Fibroblast of lung (primary cell): Measurements from ENCODE around the gene NOPCHAP1.

Experiments
- CTCF ChIP-seq, 2 donors: IDR thresholded peaks in 1 of 2; conservative IDR thresholded peaks in 1 of 2; 1 replicate in 1 of 2; 2 replicates in 1 of 2; pipeline ENCODE4 v1.5.1; 2011 to 2012; ENCODE audit warnings: low read length in 2 of 2, control low read depth in 1 of 2, inconsistent platforms in 1 of 2, low read depth in 1 of 2, mild to moderate bottlenecking in 1 of 2
- EZH2 ChIP-seq: IDR thresholded peaks from 2 replicates; pipeline ENCODE4 v1.5.1; 2012; ENCODE audit warnings: low read length, control low read depth, mild to moderate bottlenecking; ENCODE audit errors: missing control alignments

GRCh38 chr12:104966677-104967076 lies 19.4 kb upstream of the NOPCHAP1 start:
- TF ChIP-seq CTCF (conservative IDR thresholded peaks at IDR 0.05 in 1 of 2, IDR thresholded peaks at IDR 0.05 in 1 of 2; ENCODE audit: low read depth in 1 of 2, low read length in 2 of 2) (no peak), EZH2 (no peak)
